ENCODE results near the gene CRYAA. TPM values are rescaled to one million over a fixed set of nuclear protein-coding genes. Genes with fewer than 3 reads are reported as not detected.

The CRYAA gene
- total RNA-seq, 1 experiment from 2014 or later: not detected

GRCh38 chr21:43208561-43209332 is 39.9 kb downstream of the CRYAA start:
- DNase-seq: no peak
- Mint-ChIP-seq H3K9me3 (ENCODE audit: low read depth, unreplicated experiment) (no peaks in the 10 kb centered on the region), H3K27me3 (ENCODE audit: unreplicated experiment) (peaks cover 10% of the 10 kb centered on the region), H3K27ac (ENCODE audit: unreplicated experiment) (no peak overlapping the region), H3K4me1 (ENCODE audit: low read depth, unreplicated experiment) (peaks cover 20% of the 10 kb centered on the region), H3K36me3 (ENCODE audit: insufficient read depth, unreplicated experiment) (peaks cover 5% of the 10 kb centered on the region), H3K4me3 (ENCODE audit: low read depth, unreplicated experiment) (no peak overlapping the region)
- CTCF ChIA-PET: no interaction called here
- no peak for TF ChIP-seq CTCF (IDR thresholded peaks at IDR 0.05; ENCODE audit: unreplicated experiment)
- BruUV-seq (replicated peaks): no TSS peak
- intact Hi-C loops (cut with micrococcal nuclease; ENCODE audit: unreplicated experiment): no loop called here

DNA sequence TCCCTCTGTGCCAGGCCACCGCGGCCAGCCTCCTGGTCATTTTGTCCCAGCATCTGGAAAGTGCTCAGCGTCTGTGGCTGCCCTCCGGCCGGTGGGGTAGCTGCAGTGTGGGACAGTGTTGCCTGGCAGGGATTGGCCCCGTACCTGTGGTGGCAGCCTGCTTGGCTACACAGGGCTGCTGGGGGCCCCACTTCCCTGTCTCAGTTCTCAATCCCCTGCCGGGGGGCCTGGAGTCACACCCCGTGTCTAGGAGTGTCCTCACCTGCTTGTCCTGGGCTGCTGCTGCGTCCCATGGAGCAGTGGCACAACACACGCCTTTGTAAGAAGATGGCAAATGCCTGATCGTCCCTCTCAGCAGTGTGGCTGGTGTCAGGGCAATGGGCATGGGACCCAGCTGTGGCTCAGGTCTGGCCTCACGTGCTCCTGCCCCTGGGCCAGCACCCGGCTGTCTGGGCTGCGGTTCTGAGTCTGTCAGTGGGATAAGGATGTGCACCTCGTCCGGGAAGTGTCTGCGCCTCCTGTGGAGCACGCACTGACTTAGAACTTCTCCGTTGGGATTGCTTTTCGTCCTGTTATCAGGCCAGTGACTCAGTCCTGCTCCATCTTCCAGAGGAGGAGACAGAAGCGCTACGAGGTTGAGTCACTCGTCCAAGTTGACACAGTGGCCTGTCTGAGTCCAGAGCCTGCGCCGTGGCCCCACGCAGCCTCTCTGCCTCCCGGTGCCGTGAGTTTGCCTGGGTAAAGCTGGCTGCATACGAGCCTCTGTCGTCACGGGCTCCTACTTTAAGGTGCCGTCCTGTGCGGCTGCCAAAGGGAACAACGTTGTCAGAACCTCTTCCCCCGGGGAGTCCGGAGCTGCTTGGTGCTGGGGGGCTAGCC is 41.0 kb downstream of the CRYAA start:
- Mint-ChIP-seq H3K9me3 (ENCODE audit: low read depth, unreplicated experiment) (no peaks in the 10 kb centered on the region), H3K4me1 (ENCODE audit: low read depth, unreplicated experiment) (peaks cover 20% of the 10 kb centered on the region), H3K4me3 (ENCODE audit: low read depth, unreplicated experiment) (no peak overlapping the region), H3K27ac (ENCODE audit: unreplicated experiment) (peak overlapping the region; percentile 30), H3K27me3 (ENCODE audit: unreplicated experiment) (peaks cover 10% of the 10 kb centered on the region), H3K36me3 (ENCODE audit: insufficient read depth, unreplicated experiment) (peaks cover 5% of the 10 kb centered on the region)
- intact Hi-C loops (cut with micrococcal nuclease; ENCODE audit: unreplicated experiment): no loop called here
- BruUV-seq (replicated peaks): no TSS peak
- CTCF ChIA-PET: no interaction called here
- peak; percentile 28 for DNase-seq
- TF ChIP-seq CTCF (IDR thresholded peaks at IDR 0.05; ENCODE audit: unreplicated experiment): no peak

GRCh38 chr21:43210454-43211071 is 41.8 kb downstream of the CRYAA start:
- DNase-seq: no peak
- CTCF ChIA-PET: no interaction called here
- Mint-ChIP-seq H3K27ac (ENCODE audit: unreplicated experiment) (peak overlapping the region; percentile 30), H3K9me3 (ENCODE audit: low read depth, unreplicated experiment) (no peaks in the 10 kb centered on the region), H3K4me1 (ENCODE audit: low read depth, unreplicated experiment) (peaks cover 20% of the 10 kb centered on the region), H3K4me3 (ENCODE audit: low read depth, unreplicated experiment) (no peak overlapping the region), H3K36me3 (ENCODE audit: insufficient read depth, unreplicated experiment) (peaks cover 5% of the 10 kb centered on the region), H3K27me3 (ENCODE audit: unreplicated experiment) (peaks cover 10% of the 10 kb centered on the region)
- TF ChIP-seq CTCF (IDR thresholded peaks at IDR 0.05; ENCODE audit: unreplicated experiment): no peak
- intact Hi-C loops (cut with micrococcal nuclease; ENCODE audit: unreplicated experiment): no loop called here
- BruUV-seq (replicated peaks): no TSS peak

GRCh38 chr21:43211072-43211759 is 42.4 kb downstream of the CRYAA start:
- Mint-ChIP-seq H3K27ac (ENCODE audit: unreplicated experiment) (peak overlapping the region; percentile 56), H3K27me3 (ENCODE audit: unreplicated experiment) (peaks cover 4% of the 10 kb centered on the region), H3K4me1 (ENCODE audit: low read depth, unreplicated experiment) (peaks cover 20% of the 10 kb centered on the region), H3K9me3 (ENCODE audit: low read depth, unreplicated experiment) (no peaks in the 10 kb centered on the region), H3K36me3 (ENCODE audit: insufficient read depth, unreplicated experiment) (peaks cover 5% of the 10 kb centered on the region), H3K4me3 (ENCODE audit: low read depth, unreplicated experiment) (peak overlapping the region; percentile 44)
- TF ChIP-seq CTCF (IDR thresholded peaks at IDR 0.05; ENCODE audit: unreplicated experiment): no peak
- no TSS peak for BruUV-seq (replicated peaks)
- intact Hi-C loops (cut with micrococcal nuclease; ENCODE audit: unreplicated experiment): no loop called here
- peak; percentile 24 for DNase-seq
- CTCF ChIA-PET: no interaction called here

Data from Calu3 (cell line).